K562 (cell line): Measurements from ENCODE around the gene ESAM. TPM values are rescaled to one million over a fixed set of nuclear protein-coding genes. Genes with fewer than 3 reads are reported as not detected.

Source experiments
- ATAC-seq: fragments of 200-7000 bp; cut with Tn5 transposase; 3 replicates; pipeline ENCODE4 v1.9.1; 2020; ENCODE audit warnings: moderate library complexity
- BruUV-seq: library from RNA; stranded (reverse); fragments of 400-500 nt; replicated peaks from 2 replicates; lab custom pipeline; 2021; lab: Mats Ljungman, UMichigan
- CTCF ChIA-PET: fragments of 300-600 bp; formaldehyde crosslinking; extraction: SDS; loops from one replicate; lab custom pipeline; 2021; ENCODE audit warnings: low intra/inter-chr PET ratio; lab: Yijun Ruan, JAX
- POLR2A ChIA-PET: fragments of 300-600, 350-650 bp; sonication (Branson Sonifier 250); formaldehyde crosslinking; extraction: SDS; loops from one replicate; lab custom pipeline; 2021; ENCODE audit warnings: antibody characterized with exemption, inconsistent platforms; lab: Yijun Ruan, JAX
- DNase-seq, 4 experiments: peaks; one replicate each; pipeline versions ENCODE4 v3.0.0 to v3.0.0-alpha.2; 2011 to 2018; ENCODE audit warnings: low spot score in 3 of 4, mixed read lengths in 3 of 4; ENCODE audit errors: extremely low read depth in 1 of 4
- FAIRE-seq: peaks from 2 replicates; lab custom pipeline; 2011; peaks lifted over from hg19 to GRCh38; lab: Jason Lieb, UNC
- H2AFZ ChIP-seq: 2 replicates; pipeline ENCODE4 v1.6.0; 2011; ENCODE audit warnings: low read depth, low read length, control low read depth, inconsistent platforms
- H3K27ac ChIP-seq: fragments of 200-600 bp; 3 replicates; pipeline ENCODE4 v1.8.0; 2011; ENCODE audit warnings: low read depth, mild to moderate bottlenecking, control low read depth, inconsistent platforms, low read length, moderate library complexity, mixed read lengths; ENCODE audit errors: extremely low read depth
- H3K27me3 ChIP-seq, 2 experiments: fragments of 300-600 bp in 1 of 2; 2 replicates in 1 of 2; 3 replicates in 1 of 2; pipeline versions ENCODE4 v1.6.0 to v1.8.0; 2011; ENCODE audit warnings: inconsistent platforms in 2 of 2, low read length in 2 of 2, mild to moderate bottlenecking in 1 of 2, mixed read lengths in 1 of 2, moderate library complexity in 1 of 2; ENCODE audit not compliant: control insufficient read depth in 2 of 2, insufficient read depth in 2 of 2
- H3K36me3 ChIP-seq: fragments of 300-600 bp; 3 replicates; pipeline ENCODE4 v1.8.0; 2011; ENCODE audit warnings: mild to moderate bottlenecking, low read length, inconsistent platforms; ENCODE audit not compliant: control insufficient read depth, insufficient read depth
- H3K4me1 ChIP-seq, 2 experiments: fragments of 200-600 bp in 1 of 2; replicated peaks in 1 of 2; 2 replicates in 1 of 2; 3 replicates in 1 of 2; pipeline versions ENCODE4 v1.5.1 to v1.8.0; 2011; ENCODE audit warnings: inconsistent platforms in 2 of 2, low read length in 2 of 2, mild to moderate bottlenecking in 1 of 2, mixed read lengths in 1 of 2, moderate library complexity in 1 of 2; ENCODE audit not compliant: control insufficient read depth in 2 of 2, insufficient read depth in 2 of 2
- H3K4me2 ChIP-seq: 2 replicates; pipeline ENCODE4 v1.6.1; 2011; ENCODE audit warnings: low read length, control low read depth, inconsistent platforms, mixed read lengths; ENCODE audit not compliant: insufficient read depth
- H3K4me3 ChIP-seq: fragments of 200-600 bp; sonication (generic), shearing (Covaris generic); 2 replicates; pipeline ENCODE4 v1.5.1; 2016; ENCODE audit warnings: control low read depth, inconsistent platforms
- H3K79me2 ChIP-seq: fragments of 200-600 bp; 3 replicates; pipeline ENCODE4 v1.8.0; 2011; ENCODE audit warnings: low read length, inconsistent platforms; ENCODE audit not compliant: control insufficient read depth, insufficient read depth
- H3K9ac ChIP-seq, 2 experiments: 2 replicates each; pipeline versions ENCODE4 v1.6.0 to v1.6.1; 2011; ENCODE audit warnings: low read depth in 2 of 2, low read length in 2 of 2, control low read depth in 1 of 2, inconsistent platforms in 1 of 2, mild to moderate bottlenecking in 1 of 2, mixed read lengths in 1 of 2; ENCODE audit not compliant: insufficient read depth in 1 of 2
- H3K9me1 ChIP-seq: one replicate; pipeline ENCODE4 v1.6.0; 2011; ENCODE audit warnings: inconsistent platforms, mild to moderate bottlenecking, low read length, moderate library complexity; ENCODE audit not compliant: control insufficient read depth, insufficient read depth
- H3K9me3 ChIP-seq: replicated peaks from 2 replicates; pipeline ENCODE4 v1.5.1; 2011; ENCODE audit warnings: low read depth, low read length, inconsistent platforms; ENCODE audit not compliant: control insufficient read depth, insufficient read depth
- H4K20me1 ChIP-seq: replicated peaks from 2 replicates; pipeline ENCODE4 v1.6.1; 2011; ENCODE audit warnings: low read length, inconsistent platforms, mixed read lengths; ENCODE audit not compliant: control insufficient read depth, insufficient read depth
- CCAR2 ChIP-seq: fragments of 200-400 bp; formaldehyde crosslinking; IDR thresholded peaks from 2 replicates; pipeline ENCODE4 v1.6.1; 2017; ENCODE audit warnings: mild to moderate bottlenecking, low read depth, low read length
- CEBPG ChIP-seq, 3 experiments: fragments of 200-800 bp in 1 of 3; sonication (Bioruptor generic) in 1 of 3; sonication (generic) in 1 of 3; formaldehyde crosslinking in 1 of 3; IDR thresholded peaks in 2 of 3; conservative IDR thresholded peaks in 1 of 3; 2 replicates each; pipeline versions ENCODE4 v1.6.1 to v1.8.0; 2016 to 2022; ENCODE audit warnings: missing compliant biosample characterization in 2 of 3, missing genetic modification characterization in 2 of 3, mild to moderate bottlenecking in 1 of 3, missing genetic modification reagents in 1 of 3
- HNRNPK ChIP-seq: fragments of 200-400 bp; formaldehyde crosslinking; IDR thresholded peaks from one replicate; pipeline ENCODE4 v1.6.1; 2018; ENCODE audit warnings: mild to moderate bottlenecking, low read depth, low read length; ENCODE audit not compliant: poor library complexity, severe bottlenecking
- NRF1 ChIP-seq, 2 experiments: fragments of 450-650 bp; IDR thresholded peaks in 1 of 2; conservative IDR thresholded peaks in 1 of 2; 2 replicates each; pipeline ENCODE4 v1.6.1; 2014; ENCODE audit warnings: mild to moderate bottlenecking in 2 of 2
- PHB2 ChIP-seq: fragments of 450-650 bp; IDR thresholded peaks from 2 replicates; pipeline ENCODE4 v1.6.1; 2017; ENCODE audit warnings: low read depth
- PURB ChIP-seq: sonication (generic); formaldehyde crosslinking; IDR thresholded peaks from 2 replicates; pipeline ENCODE4 v1.9.0; 2021; ENCODE audit warnings: low read depth, mild to moderate bottlenecking, missing genetic modification reagents
- SPI1 ChIP-seq: IDR thresholded peaks from 2 replicates; pipeline ENCODE4 v1.6.1; 2011; ENCODE audit warnings: low read depth, low read length, control low read depth, borderline replicate concordance
- ZNF197 ChIP-seq: fragments of 200-800 bp; sonication (Bioruptor generic); IDR thresholded peaks from 2 replicates; pipeline ENCODE4 v1.6.1; 2016; ENCODE audit warnings: low read depth, missing genetic modification characterization, missing compliant biosample characterization
- ZNF507 ChIP-seq: conservative IDR thresholded peaks from 2 replicates; pipeline ENCODE4 v1.6.1; 2017; ENCODE audit warnings: missing genetic modification characterization, missing compliant biosample characterization
- WGBS: fragments of 100-300 bp; shearing (Covaris generic); methylation state at CpG from one replicate; pipeline ENCODE4 v1.1.6; 2016; ENCODE audit warnings: low coverage, mixed read lengths; ENCODE audit not compliant: insufficient coverage; ENCODE audit errors: missing lambda C conversion rate; 5-methylcytosine and 5-hydroxymethylcytosine counted together
- in situ Hi-C: fragments of 300-500 bp; cut with MboI; formaldehyde crosslinking; loops from 4 replicates; pipeline ENCODE4 v1.15.0; 2018; ENCODE audit warnings: inconsistent platforms, mixed read lengths
- intact Hi-C: fragments of 100-400 bp; cut with micrococcal nuclease; formaldehyde crosslinking; loops from 2 replicates; pipeline ENCODE4 v1.14.2; 2022
- polyA plus RNA-seq, 8 experiments: library from polyadenylated mRNA; depleted of rRNA in 4 of 8; stranded (reverse) in 5 of 8; unstranded in 3 of 8; fragments of >200 nt; fragmentation: Nextera tagmentation in 2 of 8; fragmentation: Illumina TruSeq in 1 of 8; extraction: Ambion mirVana in 2 of 8; extraction: Trizol in 1 of 8; gene quantifications; 2 replicates each; pipeline versions ENCODE4 v1.2.1 to v1.2.3, GENCODE V29; 2011 to 2014; ENCODE audit warnings: inconsistent platforms in 1 of 8, missing spikeins in 1 of 8
- total RNA-seq, 7 experiments: library from RNA; depleted of rRNA in 6 of 7; stranded (reverse); fragments of >200 nt in 6 of 7; fragmentation: Illumina TruSeq in 2 of 7; extraction: Trizol in 2 of 7; gene quantifications; 2 replicates each; pipeline versions ENCODE4 v1.2.1 to v1.2.3, GENCODE V29; 2011 to 2021; ENCODE audit warnings: low replicate concordance in 1 of 7

Gene ESAM
- total and polyA plus RNA-seq, 9 of the 15 experiments (the other 6 are each of a cell fraction or from before 2014, with no cell fraction given), result 0.06 to 1.5 (median 0.22) TPM

- Histone ChIP-seq H3K36me3 (no peaks in the 10 kb centered on the region), H3K4me3 (no peak overlapping the region), H3K9me1 (no peaks in the 10 kb centered on the region), H3K27ac (no peak overlapping the region), H3K9ac (no peak overlapping the region), H2AFZ (no peak overlapping the region), H3K9me3 (no peaks in the 10 kb centered on the region), H3K79me2 (no peaks in the 10 kb centered on the region), H3K27me3 (peaks cover 60 to 71% of the 10 kb centered on the region in 2 experiments), H4K20me1 (0 out of 2 replicates have a peak, but pooled peaks cover 2% of the 10 kb centered on the region), H3K4me1 (peaks cover 0 to 7% of the 10 kb centered on the region in 2 experiments; a peak in 1 of 5 replicates), H3K4me2 (no peak overlapping the region)
- intact Hi-C loops (no loop called here), in situ Hi-C loops (no loop called here)
- ChIA-PET POLR2A (interaction anchor here (0.6 kb wide), 2 partner anchors 20 to 34 kb away, joined by 3 read pairs; partner anchors contain the start of gene NRGN), CTCF (no interaction called here)
- 4% methylated on average over 2 of the region's 2 CpGs for WGBS
- no peak for ATAC-seq
- BruUV-seq, result no TSS peak
- no peak for DNase-seq
- no peak for FAIRE-seq
- TF ChIP-seq NRF1 (conservative IDR thresholded peaks at IDR 0.05 in 1 of 2, IDR thresholded peaks at IDR 0.05 in 1 of 2) (no peak), ZNF197 (CRISPR knock-in tag) (no peak), CCAR2 (no peak), ZNF507 (no peak), PHB2 (no peak), HNRNPK (no peak), PURB (CRISPR knock-in tag) (no peak), CEBPG (CRISPR knock-in tag; IDR thresholded peaks at IDR 0.05) (no peak), CEBPG (tag; conservative IDR thresholded peaks at IDR 0.05 in 1 of 2, IDR thresholded peaks at IDR 0.05 in 1 of 2) (no peak), SPI1 (no peak)
Observed at GRCh38 chr11:124719534-124719933, 42.6 kb downstream of the ESAM start.
